Astrocyte (in vitro differentiated cells and primary cell): Measurements from ENCODE around the gene CYRIA. TPM values are rescaled to one million over a fixed set of nuclear protein-coding genes. Genes with fewer than 3 reads are reported as not detected.

Experiments
- DNase-seq: peaks from one replicate; pipeline ENCODE4 v3.0.0-alpha.2; 2010; ENCODE audit warnings: low read depth
- FAIRE-seq: peaks from 2 replicates; lab custom pipeline; 2011; peaks lifted over from hg19 to GRCh38; lab: Jason Lieb, UNC
- H2AFZ ChIP-seq: 2 replicates; pipeline ENCODE4 v1.6.0; 2012; ENCODE audit warnings: low read depth, low read length, inconsistent platforms
- H3K27ac ChIP-seq: 2 replicates; pipeline ENCODE4 v1.5.1; 2011; ENCODE audit warnings: low read depth, low read length, inconsistent platforms
- H3K27me3 ChIP-seq: 2 replicates; pipeline ENCODE4 v1.6.0; 2011; ENCODE audit warnings: low read length, inconsistent platforms; ENCODE audit not compliant: insufficient read depth
- H3K36me3 ChIP-seq: 2 replicates; pipeline ENCODE4 v1.5.1; 2011; ENCODE audit warnings: low read length, inconsistent platforms; ENCODE audit not compliant: insufficient read depth
- H3K4me1 ChIP-seq: 2 replicates; pipeline ENCODE4 v1.5.1; 2011; ENCODE audit warnings: low read length, inconsistent platforms; ENCODE audit not compliant: insufficient read depth
- H3K4me2 ChIP-seq: 2 replicates; pipeline ENCODE4 v1.6.0; 2012; ENCODE audit warnings: low read length, inconsistent platforms
- H3K4me3 ChIP-seq: 2 replicates; pipeline ENCODE4 v1.5.1; 2011; ENCODE audit warnings: low read depth, mild to moderate bottlenecking, low read length, inconsistent platforms; ENCODE audit not compliant: insufficient read depth
- H3K79me2 ChIP-seq: 2 replicates; pipeline ENCODE4 v1.6.0; 2012; ENCODE audit warnings: mild to moderate bottlenecking, low read length, inconsistent platforms; ENCODE audit not compliant: insufficient read depth
- H3K9ac ChIP-seq: 2 replicates; pipeline ENCODE4 v1.6.0; 2012; ENCODE audit warnings: mild to moderate bottlenecking, low read length, inconsistent platforms
- H3K9me3 ChIP-seq: 2 replicates; pipeline ENCODE4 v1.5.1; 2012; ENCODE audit warnings: low read depth, mild to moderate bottlenecking, low read length, inconsistent platforms; ENCODE audit not compliant: insufficient read depth
- H4K20me1 ChIP-seq: 2 replicates; pipeline ENCODE4 v1.6.0; 2012; ENCODE audit warnings: low read length, inconsistent platforms; ENCODE audit not compliant: insufficient read depth
- H3K27ac Mint-ChIP-seq: one replicate; pipeline ENCODE4 v1.8.0; 2021; ENCODE audit warnings: mild to moderate bottlenecking, mixed read lengths; ENCODE audit not compliant: unreplicated experiment
- H3K27me3 Mint-ChIP-seq: one replicate; pipeline ENCODE4 v1.8.0; 2021; ENCODE audit warnings: low read depth, mixed read lengths; ENCODE audit not compliant: unreplicated experiment
- H3K36me3 Mint-ChIP-seq: one replicate; pipeline ENCODE4 v1.8.0; 2021; ENCODE audit warnings: low read depth, mixed read lengths; ENCODE audit not compliant: unreplicated experiment
- H3K4me1 Mint-ChIP-seq: one replicate; pipeline ENCODE4 v1.8.0; 2021; ENCODE audit warnings: low read depth, mixed read lengths; ENCODE audit not compliant: unreplicated experiment
- H3K4me3 Mint-ChIP-seq: one replicate; pipeline ENCODE4 v1.8.0; 2021; ENCODE audit warnings: mild to moderate bottlenecking, moderate library complexity, mixed read lengths; ENCODE audit not compliant: unreplicated experiment
- H3K9me3 Mint-ChIP-seq: one replicate; pipeline ENCODE4 v1.8.0; 2021; ENCODE audit warnings: mild to moderate bottlenecking, mixed read lengths; ENCODE audit not compliant: unreplicated experiment
- CTCF ChIP-seq: IDR thresholded peaks from 2 replicates; pipeline ENCODE4 v1.5.1; 2011; ENCODE audit warnings: low read depth, mild to moderate bottlenecking, inconsistent platforms, low read length, moderate library complexity; ENCODE audit not compliant: insufficient read depth
- EZH2 ChIP-seq: IDR thresholded peaks from 2 replicates; pipeline ENCODE4 v1.6.1; 2012; ENCODE audit warnings: mild to moderate bottlenecking, low read length, inconsistent platforms; ENCODE audit not compliant: insufficient read depth
- total RNA-seq: library from RNA; stranded (reverse); gene quantifications from 2 replicates; pipeline ENCODE4 v1.2.1, GENCODE V29; 2021

The CYRIA gene
- total RNA-seq, 1 donor from 2014 or later = 4.9 TPM

- H3K4me2 ChIP-seq = no peak overlapping the region
- FAIRE-seq = no peak
- no peaks in the 10 kb centered on the region for H3K9me3 ChIP-seq
- Mint-ChIP-seq H3K27ac (no peak overlapping the region), H3K4me3 (no peak overlapping the region), H3K36me3 (no peaks in the 10 kb centered on the region), H3K4me1 (no peaks in the 10 kb centered on the region), H3K27me3 (no peaks in the 10 kb centered on the region), H3K9me3 (peaks cover 3% of the 10 kb centered on the region)
- H3K9ac ChIP-seq = no peak overlapping the region
- H3K79me2 ChIP-seq = no peaks in the 10 kb centered on the region
- DNase-seq = no peak
- no peak overlapping the region for H3K27ac ChIP-seq
- no peaks in the 10 kb centered on the region for H4K20me1 ChIP-seq
- no peaks in the 10 kb centered on the region for H3K27me3 ChIP-seq
- TF ChIP-seq EZH2 (no peak), CTCF (no peak)
- no peak overlapping the region for H2AFZ ChIP-seq
- no peaks in the 10 kb centered on the region for H3K4me1 ChIP-seq
- H3K4me3 ChIP-seq = no peak overlapping the region
- H3K36me3 ChIP-seq = no peaks in the 10 kb centered on the region
Observed at GRCh38 chr2:16693854-16694253, 28.2 kb upstream of the CYRIA start.

GRCh38 chr2:16691261-16691660 is 25.6 kb upstream of the CYRIA start:
- Histone ChIP-seq H3K79me2 (no peaks in the 10 kb centered on the region), H3K9me3 (no peaks in the 10 kb centered on the region), H3K9ac (no peak overlapping the region), H3K4me1 (no peaks in the 10 kb centered on the region), H3K27me3 (peaks cover 2% of the 10 kb centered on the region), H2AFZ (no peak overlapping the region), H4K20me1 (no peaks in the 10 kb centered on the region), H3K4me3 (no peak overlapping the region), H3K4me2 (no peak overlapping the region), H3K36me3 (no peaks in the 10 kb centered on the region), H3K27ac (no peak overlapping the region)
- no peaks in the 10 kb centered on the region for H3K9me3 Mint-ChIP-seq
- DNase-seq (no peak), FAIRE-seq (no peak)
- H3K4me3 Mint-ChIP-seq = no peak overlapping the region
- H3K27me3 Mint-ChIP-seq = peaks cover 3% of the 10 kb centered on the region
- TF ChIP-seq EZH2 (no peak), CTCF (no peak)
- peaks cover 4% of the 10 kb centered on the region for H3K4me1 Mint-ChIP-seq
- no peaks in the 10 kb centered on the region for H3K36me3 Mint-ChIP-seq
- no peak overlapping the region for H3K27ac Mint-ChIP-seq

GRCh38 chr2:16687955-16688354 is 22.3 kb upstream of the CYRIA start:
- Mint-ChIP-seq H3K4me1 (peaks cover 4% of the 10 kb centered on the region), H3K9me3 (no peaks in the 10 kb centered on the region), H3K27ac (no peak overlapping the region), H3K27me3 (peaks cover 9% of the 10 kb centered on the region), H3K36me3 (no peaks in the 10 kb centered on the region), H3K4me3 (no peak overlapping the region)
- Histone ChIP-seq H3K4me3 (no peak overlapping the region), H2AFZ (no peak overlapping the region), H3K79me2 (no peaks in the 10 kb centered on the region), H3K9ac (no peak overlapping the region), H3K4me2 (no peak overlapping the region), H3K4me1 (no peaks in the 10 kb centered on the region), H3K36me3 (no peaks in the 10 kb centered on the region), H4K20me1 (no peaks in the 10 kb centered on the region), H3K27me3 (peaks cover 4% of the 10 kb centered on the region), H3K27ac (no peak overlapping the region), H3K9me3 (no peaks in the 10 kb centered on the region)
- TF ChIP-seq CTCF (no peak), EZH2 (no peak)
- FAIRE-seq = no peak
- no peak for DNase-seq
